MCF 10A (cell line): ENCODE measurements around the gene HCK. TPM values are rescaled to one million over a fixed set of nuclear protein-coding genes. Genes with fewer than 3 reads are reported as not detected.

Experiments
- BruUV-seq: library from RNA; stranded (reverse); fragments of 400-500 nt; replicated peaks from 2 replicates; lab custom pipeline; 2021; lab: Mats Ljungman, UMichigan
- CTCF ChIA-PET: fragments of 300-600 bp; sonication (Branson Sonifier 250); formaldehyde crosslinking; extraction: SDS; loops from one replicate; lab custom pipeline; 2021; ENCODE audit warnings: antibody characterized with exemption, inconsistent platforms; lab: Yijun Ruan, JAX
- POLR2A ChIA-PET: fragments of 300-600, 350-650 bp; sonication (Branson Sonifier 250); formaldehyde crosslinking; extraction: SDS; loops from one replicate; lab custom pipeline; 2020; ENCODE audit warnings: antibody characterized with exemption, inconsistent platforms; lab: Yijun Ruan, JAX
- DNase-seq: peaks from one replicate; pipeline ENCODE4 v3.0.0-alpha.2; 2018; ENCODE audit not compliant: unreplicated experiment
- H3K27ac Mint-ChIP-seq: one replicate; pipeline ENCODE4 v1.8.0; 2022; ENCODE audit warnings: mild to moderate bottlenecking, low read depth, mixed read lengths; ENCODE audit not compliant: unreplicated experiment
- H3K27me3 Mint-ChIP-seq: one replicate; pipeline ENCODE4 v1.8.0; 2022; ENCODE audit warnings: mixed read lengths; ENCODE audit not compliant: insufficient read depth, unreplicated experiment
- H3K36me3 Mint-ChIP-seq: one replicate; pipeline ENCODE4 v1.8.0; 2022; ENCODE audit warnings: mild to moderate bottlenecking, moderate library complexity, mixed read lengths; ENCODE audit not compliant: insufficient read depth, unreplicated experiment
- H3K4me1 Mint-ChIP-seq: one replicate; pipeline ENCODE4 v1.8.0; 2022; ENCODE audit warnings: mixed read lengths; ENCODE audit not compliant: insufficient read depth, unreplicated experiment
- H3K4me3 Mint-ChIP-seq: one replicate; pipeline ENCODE4 v1.8.0; 2022; ENCODE audit warnings: mild to moderate bottlenecking, moderate library complexity, mixed read lengths; ENCODE audit not compliant: unreplicated experiment
- H3K9me3 Mint-ChIP-seq: one replicate; pipeline ENCODE4 v1.8.0; 2022; ENCODE audit warnings: mixed read lengths; ENCODE audit not compliant: unreplicated experiment
- CTCF ChIP-seq: fragments of 200-600 bp; IDR thresholded peaks from one replicate; pipeline ENCODE4 v1.8.0; 2022; ENCODE audit warnings: antibody characterized with exemption, mild to moderate bottlenecking; ENCODE audit not compliant: unreplicated experiment
- intact Hi-C: fragments of 100-400 bp; cut with micrococcal nuclease; formaldehyde crosslinking; loops from 2 replicates; pipeline ENCODE4 v1.14.1; 2022
- total RNA-seq: library from RNA; stranded (reverse); gene quantifications from 2 replicates; pipeline ENCODE4 v1.2.3, GENCODE V29; 2022

The HCK gene
- total RNA-seq, 1 experiment from 2014 or later: not detected

- Mint-ChIP-seq H3K27me3 (peaks cover 91% of the 10 kb centered on the region), H3K4me3 (peak overlapping the region; percentile 75), H3K9me3 (no peaks in the 10 kb centered on the region), H3K36me3 (no peaks in the 10 kb centered on the region), H3K27ac (no peak overlapping the region), H3K4me1 (no peaks in the 10 kb centered on the region)
- CTCF ChIA-PET: interaction anchor here (0.6 to 1.6 kb wide), 12 partner anchors 7 to 414 kb away, joined by 3 to 15 read pairs (median 4); no protein-coding TSS in a partner anchor
- DNase-seq: peak; percentile 34
- POLR2A ChIA-PET: no interaction called here
- no TSS peak for BruUV-seq
- intact Hi-C loops: no loop called here
- TF ChIP-seq CTCF: no peak
Observed at GRCh38 chr20:32018269-32019155, 33.5 kb upstream of the HCK start.

- Mint-ChIP-seq H3K27me3 (peaks cover 97% of the 10 kb centered on the region), H3K4me1 (no peaks in the 10 kb centered on the region), H3K27ac (no peak overlapping the region), H3K4me3 (peak overlapping the region; percentile 65), H3K9me3 (no peaks in the 10 kb centered on the region), H3K36me3 (no peaks in the 10 kb centered on the region)
- POLR2A ChIA-PET: no interaction called here
- CTCF ChIA-PET: interaction anchor here (0.8 to 2.6 kb wide), 3 partner anchors 11 to 166 kb away, joined by 3 to 39 read pairs (median 4); no protein-coding TSS in a partner anchor
- no TSS peak for BruUV-seq
- intact Hi-C loops: no loop called here
- no peak for TF ChIP-seq CTCF
- DNase-seq: no peak
Observed at GRCh38 chr20:32019156-32019510, 32.9 kb upstream of the HCK start.

- H3K4me3 Mint-ChIP-seq: peak overlapping the region; percentile 65
- ChIA-PET CTCF (interaction anchor here (0.7 to 2.6 kb wide), 9 partner anchors 11 to 317 kb away, joined by 3 to 39 read pairs (median 4); no protein-coding TSS in a partner anchor), POLR2A (interaction anchor here (0.6 kb wide), 1 partner anchor 120 kb away, joined by 3 read pairs; no protein-coding TSS in a partner anchor)
- H3K9me3 Mint-ChIP-seq: no peaks in the 10 kb centered on the region
- TF ChIP-seq CTCF: no peak
- no TSS peak for BruUV-seq
- no peak overlapping the region for H3K27ac Mint-ChIP-seq
- no peaks in the 10 kb centered on the region for H3K4me1 Mint-ChIP-seq
- no peaks in the 10 kb centered on the region for H3K36me3 Mint-ChIP-seq
- intact Hi-C loops: no loop called here
- H3K27me3 Mint-ChIP-seq: peaks cover 100% of the 10 kb centered on the region
- no peak for DNase-seq
Observed at GRCh38 chr20:32019563-32020463, 32.2 kb upstream of the HCK start.
